GM23338 (cell line): ENCODE results near the gene MBOAT7. TPM values are rescaled to one million over a fixed set of nuclear protein-coding genes. Genes with fewer than 3 reads are reported as not detected.
A peak's percentile ranks its signal among the peaks of the same experiment; 100 is the strongest.

Experiments
- ATAC-seq: fragments of 200-7000 bp; cut with Tn5 transposase; 3 replicates; pipeline ENCODE4 v1.9.1; 2020
- DNase-seq: peaks from one replicate; pipeline ENCODE4 v3.0.0-alpha.2; 2015; ENCODE audit warnings: low spot score
- H2AFZ ChIP-seq: fragments of 200-600 bp; sonication (generic); 2 replicates; pipeline ENCODE4 v1.8.0; 2016; ENCODE audit warnings: antibody characterized with exemption, mild to moderate bottlenecking, moderate library complexity
- H3F3A ChIP-seq: fragments of 200-600 bp; sonication (generic); replicated peaks from 2 replicates; pipeline ENCODE4 v1.8.0; 2017; ENCODE audit warnings: antibody characterized with exemption, mixed run types, low read depth
- H3K27ac ChIP-seq: fragments of 200-600 bp; sonication (generic); 2 replicates; pipeline ENCODE4 v1.6.1; 2016; ENCODE audit warnings: low read depth
- H3K27me3 ChIP-seq: fragments of 200-600 bp; sonication (generic); 2 replicates; pipeline ENCODE4 v1.8.0; 2016; ENCODE audit warnings: mild to moderate bottlenecking, mixed run types, moderate library complexity; ENCODE audit not compliant: insufficient read depth
- H3K36me3 ChIP-seq: fragments of 200-600 bp; sonication (generic); 2 replicates; pipeline ENCODE4 v1.8.0; 2016; ENCODE audit warnings: mild to moderate bottlenecking; ENCODE audit not compliant: insufficient read depth
- H3K4me1 ChIP-seq: fragments of 200-600 bp; sonication (generic); 2 replicates; pipeline ENCODE4 v1.8.0; 2016; ENCODE audit warnings: mild to moderate bottlenecking, moderate library complexity; ENCODE audit not compliant: insufficient read depth
- H3K4me2 ChIP-seq: fragments of 200-600 bp; sonication (generic); 2 replicates; pipeline ENCODE4 v1.7.1; 2017; ENCODE audit warnings: mixed run types
- H3K4me3 ChIP-seq: fragments of 200-600 bp; sonication (generic); 2 replicates; pipeline ENCODE4 v1.6.1; 2016; ENCODE audit warnings: mixed run types
- H3K79me2 ChIP-seq: fragments of 200-600 bp; sonication (generic); replicated peaks from 2 replicates; pipeline ENCODE4 v1.8.0; 2017; ENCODE audit warnings: mild to moderate bottlenecking; ENCODE audit not compliant: insufficient read depth
- H3K9me2 ChIP-seq: fragments of 200-600 bp; sonication (generic); 2 replicates; pipeline ENCODE4 v1.8.0; 2017; ENCODE audit not compliant: insufficient read depth
- H4K20me1 ChIP-seq: fragments of 200-600 bp; sonication (generic); replicated peaks from 2 replicates; pipeline ENCODE4 v1.8.0; 2017; ENCODE audit warnings: mild to moderate bottlenecking; ENCODE audit not compliant: insufficient read depth
- H3K27ac Mint-ChIP-seq: 2 replicates; pipeline ENCODE4 v1.8.0; 2020; ENCODE audit warnings: inconsistent platforms, mild to moderate bottlenecking, moderate library complexity, mixed read lengths
- H3K27me3 Mint-ChIP-seq: 3 replicates; pipeline ENCODE4 v1.8.0; 2022; ENCODE audit warnings: low read depth, mild to moderate bottlenecking, moderate library complexity, mixed read lengths, inconsistent platforms; ENCODE audit not compliant: insufficient read depth, poor library complexity
- H3K36me3 Mint-ChIP-seq: 3 replicates; pipeline ENCODE4 v1.8.0; 2021; ENCODE audit warnings: low read depth, mild to moderate bottlenecking, inconsistent platforms, moderate library complexity, mixed read lengths
- H3K4me1 Mint-ChIP-seq: 3 replicates; pipeline ENCODE4 v1.8.0; 2020; ENCODE audit warnings: mild to moderate bottlenecking, inconsistent platforms, mixed read lengths
- H3K4me3 Mint-ChIP-seq: 3 replicates; pipeline ENCODE4 v1.8.0; 2021; ENCODE audit warnings: moderate library complexity, mild to moderate bottlenecking, inconsistent platforms, mixed read lengths
- H3K9me3 Mint-ChIP-seq: 3 replicates; pipeline ENCODE4 v1.8.0; 2020; ENCODE audit warnings: moderate library complexity, mild to moderate bottlenecking, inconsistent platforms, mixed read lengths
- CREB1 ChIP-seq: fragments of 250-450 bp; sonication (Bioruptor Pico); IDR thresholded peaks from 2 replicates; pipeline ENCODE4 v1.5.0; 2020; ENCODE audit warnings: low read depth, mild to moderate bottlenecking, moderate library complexity
- EZH2 ChIP-seq: fragments of 200-600 bp; sonication (generic); IDR thresholded peaks from one replicate; pipeline ENCODE4 v1.8.0; 2017; ENCODE audit warnings: antibody characterized with exemption, mild to moderate bottlenecking, low read depth; ENCODE audit not compliant: unreplicated experiment
- EZH2phosphoT487 ChIP-seq: fragments of 200-600 bp; sonication (generic); IDR thresholded peaks from one replicate; pipeline ENCODE4 v1.8.1; 2018; ENCODE audit warnings: antibody characterized with exemption; ENCODE audit not compliant: unreplicated experiment
- JUNB ChIP-seq: IDR thresholded peaks from one replicate; pipeline ENCODE4 v1.6.1; 2016; ENCODE audit warnings: antibody characterized with exemption; ENCODE audit not compliant: unreplicated experiment
- NANOG ChIP-seq: IDR thresholded peaks from 2 replicates; pipeline ENCODE4 v1.6.1; 2016; ENCODE audit warnings: antibody characterized with exemption, borderline replicate concordance
- POLR2AphosphoS5 ChIP-seq: IDR thresholded peaks from 2 replicates; pipeline ENCODE4 v1.6.1; 2016; ENCODE audit warnings: antibody characterized with exemption, low read depth
- STAT1 ChIP-seq: IDR thresholded peaks from one replicate; pipeline ENCODE4 v1.6.1; 2016; ENCODE audit warnings: antibody characterized with exemption; ENCODE audit not compliant: unreplicated experiment
- ZNF114 ChIP-seq: fragments of 250-450 bp; sonication (Bioruptor Pico); IDR thresholded peaks from 2 replicates; pipeline ENCODE4 v1.5.0; 2020; ENCODE audit warnings: mild to moderate bottlenecking, moderate library complexity
- ZNF331 ChIP-seq: fragments of 250-450 bp; sonication (Bioruptor Pico); IDR thresholded peaks from 2 replicates; pipeline ENCODE4 v1.5.0; 2020; ENCODE audit warnings: low read depth, mild to moderate bottlenecking, moderate library complexity
- polyA plus RNA-seq: library from polyadenylated mRNA; unstranded; fragments of >200 nt; fragmentation: Nextera tagmentation; extraction: Ambion mirVana; gene quantifications from 2 replicates; pipeline ENCODE4 v1.2.1, GENCODE V29; 2016
- total RNA-seq: library from RNA; depleted of rRNA; stranded (reverse); fragments of >200 nt; shearing (Covaris generic); gene quantifications from 2 replicates; pipeline ENCODE4 v1.2.3, GENCODE V29; 2014
- TF ChIP-seq, protein P1 (sequence below): fragments of 250-450 bp; sonication (Bioruptor Pico); IDR thresholded peaks from 2 replicates; pipeline ENCODE4 v1.5.0; 2020; ENCODE audit warnings: mild to moderate bottlenecking, moderate library complexity
- TF ChIP-seq, protein P2 (sequence below): IDR thresholded peaks from one replicate; pipeline ENCODE4 v1.6.1; 2018; ENCODE audit warnings: antibody characterized with exemption; ENCODE audit not compliant: unreplicated experiment
- TF ChIP-seq, protein P3 (sequence below): IDR thresholded peaks from 2 replicates; pipeline ENCODE4 v1.6.1; 2016; ENCODE audit warnings: antibody characterized with exemption
- TF ChIP-seq, protein P4 (sequence below), 2 experiments: fragments of 200-600 bp in 1 of 2; sonication (generic) in 1 of 2; conservative IDR thresholded peaks; 2 replicates each; pipeline versions ENCODE4 v1.5.1 to v1.6.1; 2016 to 2017; ENCODE audit warnings: antibody characterized with exemption in 2 of 2, low read depth in 2 of 2, mild to moderate bottlenecking in 2 of 2, moderate library complexity in 1 of 2

The MBOAT7 gene
- total and polyA plus RNA-seq, 2 experiments from 2014 or later, result 77.8 to 184 TPM

DNA sequence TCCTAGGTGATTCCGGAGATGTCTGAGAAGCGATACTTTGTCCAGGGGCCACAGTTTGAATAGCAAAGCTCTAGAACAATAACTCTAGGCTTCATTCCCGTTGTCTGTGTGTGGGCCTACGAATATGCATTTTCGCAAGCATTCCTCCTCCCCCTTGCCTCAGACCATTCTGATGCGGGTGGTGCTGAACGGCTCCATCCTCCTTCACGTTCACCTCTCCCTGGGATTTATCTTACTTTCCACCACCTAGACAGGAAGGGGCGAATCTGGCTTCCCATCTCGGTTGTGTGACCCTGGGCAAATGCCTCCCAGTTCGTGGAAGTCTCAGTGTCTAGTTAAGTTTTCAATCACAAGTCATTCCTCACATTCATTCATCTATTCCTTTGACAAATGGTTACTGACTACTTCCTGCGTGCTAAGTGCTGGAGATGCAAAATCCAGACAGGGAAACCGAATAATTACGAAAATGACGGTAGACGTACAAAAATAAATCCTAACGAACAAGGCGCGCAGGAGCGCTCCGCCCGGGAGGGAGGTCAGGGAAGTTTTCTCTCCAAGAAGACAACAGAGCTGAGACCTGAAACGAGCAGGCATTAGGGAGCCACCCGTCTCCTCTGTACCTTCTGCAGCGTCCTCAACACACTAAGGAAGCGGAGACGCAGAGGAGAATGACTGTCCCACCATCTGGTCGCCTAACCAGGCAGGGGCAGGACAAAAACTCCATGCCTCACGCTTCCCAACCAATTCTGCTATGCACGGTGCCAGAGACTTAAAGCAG, 53.1 kb downstream of the MBOAT7 start:
- peaks cover 7% of the 10 kb centered on the region for H3K9me3 Mint-ChIP-seq
- peaks cover 33% of the 10 kb centered on the region for H3K79me2 ChIP-seq
- peaks cover 27% of the 10 kb centered on the region for H4K20me1 ChIP-seq
- ATAC-seq (peak; percentile 0; the same call in 1 of the 3 replicates), DNase-seq (peak; percentile 61)
- peaks cover 7% of the 10 kb centered on the region for H3K4me1 ChIP-seq
- no peaks in the 10 kb centered on the region for H3K36me3 ChIP-seq
- peak overlapping the region; percentile 93 for H3K4me2 ChIP-seq
- peak overlapping the region; percentile 93 for H3K27ac Mint-ChIP-seq
- H3K4me3 ChIP-seq, result peak overlapping the region; percentile 79
- peak overlapping the region; percentile 86 for H3K4me3 Mint-ChIP-seq
- H3K27ac ChIP-seq, result peak overlapping the region; percentile 29
- H3K27me3 Mint-ChIP-seq, result peaks cover 20% of the 10 kb centered on the region
- H3K27me3 ChIP-seq, result no peaks in the 10 kb centered on the region
- H3K4me1 Mint-ChIP-seq, result peaks cover 33% of the 10 kb centered on the region
- TF ChIP-seq, protein P1, sequence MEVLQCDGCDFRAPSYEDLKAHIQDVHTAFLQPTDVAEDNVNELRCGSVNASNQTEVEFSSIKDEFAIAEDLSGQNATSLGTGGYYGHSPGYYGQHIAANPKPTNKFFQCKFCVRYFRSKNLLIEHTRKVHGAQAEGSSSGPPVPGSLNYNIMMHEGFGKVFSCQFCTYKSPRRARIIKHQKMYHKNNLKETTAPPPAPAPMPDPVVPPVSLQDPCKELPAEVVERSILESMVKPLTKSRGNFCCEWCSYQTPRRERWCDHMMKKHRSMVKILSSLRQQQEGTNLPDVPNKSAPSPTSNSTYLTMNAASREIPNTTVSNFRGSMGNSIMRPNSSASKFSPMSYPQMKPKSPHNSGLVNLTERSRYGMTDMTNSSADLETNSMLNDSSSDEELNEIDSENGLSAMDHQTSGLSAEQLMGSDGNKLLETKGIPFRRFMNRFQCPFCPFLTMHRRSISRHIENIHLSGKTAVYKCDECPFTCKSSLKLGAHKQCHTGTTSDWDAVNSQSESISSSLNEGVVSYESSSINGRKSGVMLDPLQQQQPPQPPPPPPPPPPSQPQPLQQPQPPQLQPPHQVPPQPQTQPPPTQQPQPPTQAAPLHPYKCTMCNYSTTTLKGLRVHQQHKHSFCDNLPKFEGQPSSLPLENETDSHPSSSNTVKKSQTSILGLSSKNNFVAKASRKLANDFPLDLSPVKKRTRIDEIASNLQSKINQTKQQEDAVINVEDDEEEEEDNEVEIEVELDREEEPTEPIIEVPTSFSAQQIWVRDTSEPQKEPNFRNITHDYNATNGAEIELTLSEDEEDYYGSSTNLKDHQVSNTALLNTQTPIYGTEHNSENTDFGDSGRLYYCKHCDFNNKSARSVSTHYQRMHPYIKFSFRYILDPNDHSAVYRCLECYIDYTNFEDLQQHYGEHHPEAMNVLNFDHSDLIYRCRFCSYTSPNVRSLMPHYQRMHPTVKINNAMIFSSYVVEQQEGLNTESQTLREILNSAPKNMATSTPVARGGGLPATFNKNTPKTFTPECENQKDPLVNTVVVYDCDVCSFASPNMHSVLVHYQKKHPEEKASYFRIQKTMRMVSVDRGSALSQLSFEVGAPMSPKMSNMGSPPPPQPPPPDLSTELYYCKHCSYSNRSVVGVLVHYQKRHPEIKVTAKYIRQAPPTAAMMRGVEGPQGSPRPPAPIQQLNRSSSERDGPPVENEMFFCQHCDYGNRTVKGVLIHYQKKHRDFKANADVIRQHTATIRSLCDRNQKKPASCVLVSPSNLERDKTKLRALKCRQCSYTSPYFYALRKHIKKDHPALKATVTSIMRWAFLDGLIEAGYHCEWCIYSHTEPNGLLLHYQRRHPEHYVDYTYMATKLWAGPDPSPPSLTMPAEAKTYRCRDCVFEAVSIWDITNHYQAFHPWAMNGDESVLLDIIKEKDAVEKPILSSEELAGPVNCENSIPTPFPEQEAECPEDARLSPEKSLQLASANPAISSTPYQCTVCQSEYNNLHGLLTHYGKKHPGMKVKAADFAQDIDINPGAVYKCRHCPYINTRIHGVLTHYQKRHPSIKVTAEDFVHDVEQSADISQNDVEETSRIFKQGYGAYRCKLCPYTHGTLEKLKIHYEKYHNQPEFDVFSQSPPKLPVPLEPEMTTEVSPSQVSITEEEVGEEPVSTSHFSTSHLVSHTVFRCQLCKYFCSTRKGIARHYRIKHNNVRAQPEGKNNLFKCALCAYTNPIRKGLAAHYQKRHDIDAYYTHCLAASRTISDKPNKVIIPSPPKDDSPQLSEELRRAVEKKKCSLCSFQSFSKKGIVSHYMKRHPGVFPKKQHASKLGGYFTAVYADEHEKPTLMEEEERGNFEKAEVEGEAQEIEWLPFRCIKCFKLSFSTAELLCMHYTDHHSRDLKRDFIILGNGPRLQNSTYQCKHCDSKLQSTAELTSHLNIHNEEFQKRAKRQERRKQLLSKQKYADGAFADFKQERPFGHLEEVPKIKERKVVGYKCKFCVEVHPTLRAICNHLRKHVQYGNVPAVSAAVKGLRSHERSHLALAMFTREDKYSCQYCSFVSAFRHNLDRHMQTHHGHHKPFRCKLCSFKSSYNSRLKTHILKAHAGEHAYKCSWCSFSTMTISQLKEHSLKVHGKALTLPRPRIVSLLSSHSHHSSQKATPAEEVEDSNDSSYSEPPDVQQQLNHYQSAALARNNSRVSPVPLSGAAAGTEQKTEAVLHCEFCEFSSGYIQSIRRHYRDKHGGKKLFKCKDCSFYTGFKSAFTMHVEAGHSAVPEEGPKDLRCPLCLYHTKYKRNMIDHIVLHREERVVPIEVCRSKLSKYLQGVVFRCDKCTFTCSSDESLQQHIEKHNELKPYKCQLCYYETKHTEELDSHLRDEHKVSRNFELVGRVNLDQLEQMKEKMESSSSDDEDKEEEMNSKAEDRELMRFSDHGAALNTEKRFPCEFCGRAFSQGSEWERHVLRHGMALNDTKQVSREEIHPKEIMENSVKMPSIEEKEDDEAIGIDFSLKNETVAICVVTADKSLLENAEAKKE (CRISPR knock-in tag), result no peak
- TF ChIP-seq POLR2AphosphoS5, result no peak
- TF ChIP-seq ZNF331, result no peak
- TF ChIP-seq, protein P2, sequence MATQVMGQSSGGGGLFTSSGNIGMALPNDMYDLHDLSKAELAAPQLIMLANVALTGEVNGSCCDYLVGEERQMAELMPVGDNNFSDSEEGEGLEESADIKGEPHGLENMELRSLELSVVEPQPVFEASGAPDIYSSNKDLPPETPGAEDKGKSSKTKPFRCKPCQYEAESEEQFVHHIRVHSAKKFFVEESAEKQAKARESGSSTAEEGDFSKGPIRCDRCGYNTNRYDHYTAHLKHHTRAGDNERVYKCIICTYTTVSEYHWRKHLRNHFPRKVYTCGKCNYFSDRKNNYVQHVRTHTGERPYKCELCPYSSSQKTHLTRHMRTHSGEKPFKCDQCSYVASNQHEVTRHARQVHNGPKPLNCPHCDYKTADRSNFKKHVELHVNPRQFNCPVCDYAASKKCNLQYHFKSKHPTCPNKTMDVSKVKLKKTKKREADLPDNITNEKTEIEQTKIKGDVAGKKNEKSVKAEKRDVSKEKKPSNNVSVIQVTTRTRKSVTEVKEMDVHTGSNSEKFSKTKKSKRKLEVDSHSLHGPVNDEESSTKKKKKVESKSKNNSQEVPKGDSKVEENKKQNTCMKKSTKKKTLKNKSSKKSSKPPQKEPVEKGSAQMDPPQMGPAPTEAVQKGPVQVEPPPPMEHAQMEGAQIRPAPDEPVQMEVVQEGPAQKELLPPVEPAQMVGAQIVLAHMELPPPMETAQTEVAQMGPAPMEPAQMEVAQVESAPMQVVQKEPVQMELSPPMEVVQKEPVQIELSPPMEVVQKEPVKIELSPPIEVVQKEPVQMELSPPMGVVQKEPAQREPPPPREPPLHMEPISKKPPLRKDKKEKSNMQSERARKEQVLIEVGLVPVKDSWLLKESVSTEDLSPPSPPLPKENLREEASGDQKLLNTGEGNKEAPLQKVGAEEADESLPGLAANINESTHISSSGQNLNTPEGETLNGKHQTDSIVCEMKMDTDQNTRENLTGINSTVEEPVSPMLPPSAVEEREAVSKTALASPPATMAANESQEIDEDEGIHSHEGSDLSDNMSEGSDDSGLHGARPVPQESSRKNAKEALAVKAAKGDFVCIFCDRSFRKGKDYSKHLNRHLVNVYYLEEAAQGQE, result no peak
- TF ChIP-seq JUNB, result no peak
- TF ChIP-seq EZH2, result no peak
- TF ChIP-seq, protein P3, sequence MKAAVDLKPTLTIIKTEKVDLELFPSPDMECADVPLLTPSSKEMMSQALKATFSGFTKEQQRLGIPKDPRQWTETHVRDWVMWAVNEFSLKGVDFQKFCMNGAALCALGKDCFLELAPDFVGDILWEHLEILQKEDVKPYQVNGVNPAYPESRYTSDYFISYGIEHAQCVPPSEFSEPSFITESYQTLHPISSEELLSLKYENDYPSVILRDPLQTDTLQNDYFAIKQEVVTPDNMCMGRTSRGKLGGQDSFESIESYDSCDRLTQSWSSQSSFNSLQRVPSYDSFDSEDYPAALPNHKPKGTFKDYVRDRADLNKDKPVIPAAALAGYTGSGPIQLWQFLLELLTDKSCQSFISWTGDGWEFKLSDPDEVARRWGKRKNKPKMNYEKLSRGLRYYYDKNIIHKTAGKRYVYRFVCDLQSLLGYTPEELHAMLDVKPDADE, result no peak
- no peak for TF ChIP-seq CREB1 (CRISPR knock-in tag)
- TF ChIP-seq EZH2phosphoT487, result no peak
- TF ChIP-seq, protein P4, sequence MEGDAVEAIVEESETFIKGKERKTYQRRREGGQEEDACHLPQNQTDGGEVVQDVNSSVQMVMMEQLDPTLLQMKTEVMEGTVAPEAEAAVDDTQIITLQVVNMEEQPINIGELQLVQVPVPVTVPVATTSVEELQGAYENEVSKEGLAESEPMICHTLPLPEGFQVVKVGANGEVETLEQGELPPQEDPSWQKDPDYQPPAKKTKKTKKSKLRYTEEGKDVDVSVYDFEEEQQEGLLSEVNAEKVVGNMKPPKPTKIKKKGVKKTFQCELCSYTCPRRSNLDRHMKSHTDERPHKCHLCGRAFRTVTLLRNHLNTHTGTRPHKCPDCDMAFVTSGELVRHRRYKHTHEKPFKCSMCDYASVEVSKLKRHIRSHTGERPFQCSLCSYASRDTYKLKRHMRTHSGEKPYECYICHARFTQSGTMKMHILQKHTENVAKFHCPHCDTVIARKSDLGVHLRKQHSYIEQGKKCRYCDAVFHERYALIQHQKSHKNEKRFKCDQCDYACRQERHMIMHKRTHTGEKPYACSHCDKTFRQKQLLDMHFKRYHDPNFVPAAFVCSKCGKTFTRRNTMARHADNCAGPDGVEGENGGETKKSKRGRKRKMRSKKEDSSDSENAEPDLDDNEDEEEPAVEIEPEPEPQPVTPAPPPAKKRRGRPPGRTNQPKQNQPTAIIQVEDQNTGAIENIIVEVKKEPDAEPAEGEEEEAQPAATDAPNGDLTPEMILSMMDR (conservative IDR thresholded peaks at IDR 0.05; ENCODE audit: low read depth in 2 of 2), result no peak
- no peak for TF ChIP-seq ZNF114 (CRISPR knock-in tag)
- TF ChIP-seq NANOG, result no peak
- TF ChIP-seq STAT1, result no peak
- peaks cover 13% of the 10 kb centered on the region for H3F3A ChIP-seq
- peaks cover 30% of the 10 kb centered on the region for H3K36me3 Mint-ChIP-seq
- no peaks in the 10 kb centered on the region for H3K9me2 ChIP-seq
- peak overlapping the region; percentile 0; the same call in 1 of the 2 replicates for H2AFZ ChIP-seq
